22Rv1 (cell line): ENCODE data around the gene HSD17B14.
A peak's percentile ranks its signal among the peaks of the same experiment; 100 is the strongest.

Experiments
- H3K27ac ChIP-seq: fragments of 450-650 bp; 2 replicates; pipeline ENCODE4 v1.5.1; 2017
- CTCF ChIP-seq: fragments of 450-650 bp; IDR thresholded peaks from 2 replicates; pipeline ENCODE4 v1.5.1; 2017; ENCODE audit warnings: mild to moderate bottlenecking
- ZFX ChIP-seq: fragments of 450-650 bp; IDR thresholded peaks from 2 replicates; pipeline ENCODE4 v1.6.1; 2017; ENCODE audit warnings: antibody characterized with exemption, borderline replicate concordance

The HSD17B14 gene

GRCh38 chr19:48833977-48834376 is 2.3 kb downstream of the HSD17B14 start:
- TF ChIP-seq ZFX (no peak), CTCF (no peak)

GRCh38 chr19:48833049-48833448 is 3.2 kb downstream of the HSD17B14 start:
- TF ChIP-seq CTCF (no peak), ZFX (no peak)
- H3K27ac ChIP-seq = no peak overlapping the region

More at GRCh38 chr19:48833977-48834376, 2.3 kb downstream of the HSD17B14 start:
- no peak overlapping the region for H3K27ac ChIP-seq

- H3K27ac ChIP-seq = no peak overlapping the region
- TF ChIP-seq ZFX = no peak
Measured at GRCh38 chr19:48830965-48831364, 5.3 kb downstream of the HSD17B14 start.

- TF ChIP-seq ZFX (no peak), CTCF (no peak)
- no peak overlapping the region for H3K27ac ChIP-seq
Measured at GRCh38 chr19:48830088-48830487, 6.2 kb downstream of the HSD17B14 start.

- TF ChIP-seq CTCF (peak; percentile 26; the same call in 1 of the 2 replicates), ZFX (no peak)
- no peak overlapping the region for H3K27ac ChIP-seq
Measured at GRCh38 chr19:48826606-48827020, 9.7 kb downstream of the HSD17B14 start.

GRCh38 chr19:48822514-48822913 is 13.8 kb downstream of the HSD17B14 start:
- TF ChIP-seq ZFX = no peak
- no peak for TF ChIP-seq CTCF
- no peak overlapping the region for H3K27ac ChIP-seq

GRCh38 chr19:48821633-48822032 is 14.7 kb downstream of the HSD17B14 start:
- H3K27ac ChIP-seq = no peak overlapping the region
- TF ChIP-seq CTCF (no peak), ZFX (no peak)

GRCh38 chr19:48819366-48819816 is 16.9 kb downstream of the HSD17B14 start:
- peak overlapping the region; percentile 67 for H3K27ac ChIP-seq
- no peak for TF ChIP-seq ZFX
- no peak for TF ChIP-seq CTCF
